GM21529 (cell line): Measurements from ENCODE around the gene ZNF124.

Source experiments
- ATAC-seq: cut with Tn5 transposase; IDR thresholded peaks from one replicate; pipeline ENCODE4 v1.9.1; 2021; ENCODE audit not compliant: unreplicated experiment

The ZNF124 gene

GRCh38 chr1:247113733-247114271, 58.0 kb downstream of the ZNF124 start:
- no peak for ATAC-seq

- ATAC-seq = no peak
Measured at GRCh38 chr1:247113094-247113497, 58.7 kb downstream of the ZNF124 start.

DNA sequence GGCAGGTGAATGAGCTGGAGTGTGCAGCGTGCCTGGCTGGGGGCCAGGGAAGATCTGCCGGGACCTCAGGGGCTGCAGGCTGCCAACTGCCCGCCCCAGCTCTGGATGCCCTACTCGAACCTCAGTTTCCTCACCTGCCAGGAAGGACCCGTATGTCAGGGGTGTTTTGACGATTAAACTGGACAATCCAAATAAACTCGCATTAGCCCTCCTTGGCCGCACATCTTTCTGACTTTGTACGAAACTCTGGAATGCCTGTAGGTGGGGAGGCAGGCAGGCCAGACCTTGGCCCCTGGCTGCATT, 59.4 kb downstream of the ZNF124 start:
- no peak for ATAC-seq

GRCh38 chr1:247111700-247112478, 59.9 kb downstream of the ZNF124 start:
- no peak for ATAC-seq

DNA sequence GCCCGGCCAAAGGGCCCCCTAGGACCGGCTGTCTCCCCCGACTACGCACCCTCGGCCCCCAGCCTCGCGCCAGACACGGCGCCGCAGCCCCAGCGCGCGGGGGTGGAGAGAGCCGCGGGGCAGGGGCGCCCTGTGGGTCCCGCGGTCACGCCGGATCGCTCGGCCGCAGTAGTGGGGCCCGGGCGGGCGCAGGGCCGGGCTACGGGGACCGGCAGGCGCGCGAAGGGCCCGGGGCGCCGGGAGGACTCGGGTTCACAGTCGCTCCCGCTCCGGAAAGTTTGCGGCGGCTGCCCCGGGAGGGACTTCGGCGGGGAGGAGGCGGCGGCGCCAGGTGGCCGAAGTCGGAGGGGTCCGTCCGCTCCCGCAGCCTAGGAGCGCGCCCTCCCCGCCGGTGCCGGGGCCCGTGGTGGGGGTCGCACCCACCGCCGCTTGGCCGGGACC, 60.5 kb downstream of the ZNF124 start:
- ATAC-seq = no peak

- ATAC-seq = no peak
Measured at GRCh38 chr1:247110627-247111258, 61.1 kb downstream of the ZNF124 start.

GRCh38 chr1:247107694-247108093, 64.1 kb downstream of the ZNF124 start:
- ATAC-seq = no peak

DNA sequence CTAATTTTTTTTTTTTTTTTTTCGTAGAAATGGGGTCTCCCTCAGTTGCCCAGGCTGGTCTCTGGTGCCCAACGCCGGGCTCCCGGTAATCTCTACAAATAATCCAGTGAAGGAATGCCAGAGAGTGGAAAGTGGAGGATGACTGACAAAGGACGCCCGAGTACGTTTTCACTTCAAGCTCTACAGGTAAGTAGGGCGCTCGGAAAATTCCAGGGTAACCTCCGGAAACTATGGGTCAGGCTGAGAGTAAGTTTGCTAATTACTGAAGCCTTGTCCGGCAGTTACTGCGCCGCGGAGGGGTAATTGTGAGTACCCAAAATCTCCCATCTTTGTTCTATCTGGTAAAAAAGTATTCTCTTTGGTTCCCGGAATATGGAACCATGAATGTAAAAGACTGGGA, 65.9 kb downstream of the ZNF124 start:
- no peak for ATAC-seq
